ENCODE measurements around the gene DYNC1LI1.

DNA sequence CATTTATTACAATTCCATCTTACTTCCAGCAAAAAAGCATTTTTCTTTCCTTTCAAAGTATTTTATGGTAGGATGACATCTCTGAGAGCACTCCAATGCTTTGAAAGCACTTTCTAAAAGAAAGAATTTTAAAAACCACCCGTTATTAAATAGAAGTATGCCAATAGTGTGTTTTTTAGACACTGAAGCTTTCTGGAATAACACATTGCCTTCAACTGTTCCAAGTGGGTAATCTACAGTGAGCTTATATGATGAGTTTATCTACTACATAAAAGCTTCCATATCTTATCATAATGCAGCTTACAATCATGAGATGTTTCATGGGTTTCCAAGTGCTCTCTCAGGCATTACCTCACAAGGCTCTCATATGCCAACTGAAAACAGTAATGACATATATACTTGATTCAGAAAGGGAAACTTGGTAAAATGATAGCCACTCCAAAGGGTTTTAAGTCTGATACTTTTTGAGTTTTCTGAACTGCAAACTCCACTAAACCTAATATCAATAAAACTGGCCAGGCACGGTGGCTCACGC, 82.1 kb downstream of the DYNC1LI1 start:
- no peak for TF ChIP-seq EGR1 (IDR thresholded peaks at IDR 0.05)
- no peak for TF ChIP-seq FOXM1 (IDR thresholded peaks at IDR 0.05; ENCODE audit: borderline replicate concordance, low read depth)
- TF ChIP-seq RAD21 (IDR thresholded peaks at IDR 0.05; ENCODE audit: low read depth) = no peak
- no peak for TF ChIP-seq EP300 (IDR thresholded peaks at IDR 0.05; ENCODE audit: borderline replicate concordance)
- no peak for TF ChIP-seq CREB1 (IDR thresholded peaks at IDR 0.05; ENCODE audit: low read depth)
- TF ChIP-seq MAX (IDR thresholded peaks at IDR 0.05) = no peak
- TF ChIP-seq TEAD4 (IDR thresholded peaks at IDR 0.05) = no peak
